Measurements from ENCODE around the gene KANK4.
A peak's percentile ranks its signal among the peaks of the same experiment; 100 is the strongest.

The KANK4 gene

DNA sequence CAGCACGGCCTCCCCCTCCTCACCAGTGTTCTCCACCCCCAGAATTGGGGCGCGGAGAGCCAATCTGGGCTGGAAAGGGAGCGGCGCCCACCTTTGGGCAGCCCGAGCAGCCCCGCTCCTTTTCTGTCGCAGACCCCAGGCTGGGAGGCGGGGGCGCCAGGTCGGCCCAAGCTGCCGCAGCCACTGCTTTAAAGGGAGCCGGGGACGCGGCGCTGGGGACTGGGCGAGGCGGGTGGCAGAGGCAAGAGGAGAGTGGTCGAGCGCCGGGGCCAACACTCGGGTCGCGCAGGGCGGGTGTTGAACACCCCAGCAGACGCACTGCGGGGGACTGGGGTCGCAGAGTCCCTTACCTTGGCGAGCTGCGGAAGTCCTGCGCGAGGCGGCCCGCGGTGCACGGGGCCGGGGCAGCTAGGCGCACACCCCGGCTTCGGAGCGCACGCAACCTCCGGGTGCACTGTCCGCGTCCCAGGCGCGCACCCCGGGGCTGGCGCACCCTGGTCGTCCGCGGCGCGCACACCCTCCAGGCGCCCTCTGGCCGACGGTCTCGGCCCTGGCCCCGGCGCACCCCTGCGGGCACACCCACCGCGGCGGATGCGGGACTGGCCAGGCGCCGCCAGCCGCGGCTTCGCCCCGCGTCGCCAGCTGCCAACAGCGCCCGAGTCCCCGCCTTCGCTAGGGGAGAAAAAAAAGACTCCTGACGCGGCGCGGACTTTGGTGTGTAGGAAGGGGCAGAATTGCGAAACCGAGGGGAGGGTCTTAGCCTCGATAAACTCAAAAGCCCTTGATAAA lies at the start of gene KANK4:
TSS of gene KANK4 (minus strand) at position 679 of the 789 bp plus-strand sequence. CDS start 37,870 bp downstream, outside the sequence.
- no peak for DNase-seq

DNA sequence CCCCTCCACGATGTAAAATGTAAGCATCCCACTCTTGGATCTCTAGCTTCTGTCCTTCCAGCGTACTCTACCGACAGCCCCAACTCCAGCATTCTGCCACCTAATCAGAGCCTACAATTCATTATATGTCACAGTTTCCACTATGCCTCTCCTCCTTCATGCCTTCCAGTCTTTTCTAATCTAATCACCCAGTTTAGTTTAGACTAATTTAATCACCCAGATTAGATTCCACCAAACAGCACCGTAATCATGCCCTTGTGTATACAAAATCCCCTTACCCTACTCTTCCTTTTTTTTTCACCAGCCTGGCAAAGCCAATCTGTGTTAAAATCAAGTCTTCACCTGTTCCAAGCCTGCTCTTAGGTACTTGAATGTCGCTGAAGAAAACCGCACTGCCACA lies 49.8 kb upstream of the KANK4 start:
- DNase-seq: no peak

DNA sequence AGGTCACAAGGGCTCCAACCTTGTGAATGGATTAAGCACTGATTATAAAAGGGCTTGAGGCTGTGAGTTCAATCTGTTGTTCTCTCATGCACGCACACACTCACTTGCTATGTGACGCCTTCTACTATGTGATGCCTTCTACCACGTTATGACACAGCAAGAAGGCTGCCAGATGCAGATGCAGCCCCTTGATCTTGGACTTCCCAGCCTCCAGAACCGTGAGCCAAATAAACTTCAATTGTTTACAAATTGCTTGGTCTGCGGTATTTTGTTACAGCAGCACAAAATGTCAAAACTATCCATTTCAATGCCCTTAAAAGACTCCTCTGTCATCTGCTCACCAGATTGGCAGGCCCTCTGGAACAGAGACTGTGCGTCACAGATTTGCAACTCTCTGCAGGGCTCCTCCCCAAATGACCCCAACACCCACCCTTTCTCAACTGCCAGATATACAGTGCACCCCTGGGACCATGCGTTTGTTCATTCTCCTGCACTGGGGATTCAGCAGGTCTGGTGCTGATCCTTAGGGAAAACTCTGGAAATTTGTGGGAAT lies 47.8 kb upstream of the KANK4 start:
- DNase-seq: no peak

DNA sequence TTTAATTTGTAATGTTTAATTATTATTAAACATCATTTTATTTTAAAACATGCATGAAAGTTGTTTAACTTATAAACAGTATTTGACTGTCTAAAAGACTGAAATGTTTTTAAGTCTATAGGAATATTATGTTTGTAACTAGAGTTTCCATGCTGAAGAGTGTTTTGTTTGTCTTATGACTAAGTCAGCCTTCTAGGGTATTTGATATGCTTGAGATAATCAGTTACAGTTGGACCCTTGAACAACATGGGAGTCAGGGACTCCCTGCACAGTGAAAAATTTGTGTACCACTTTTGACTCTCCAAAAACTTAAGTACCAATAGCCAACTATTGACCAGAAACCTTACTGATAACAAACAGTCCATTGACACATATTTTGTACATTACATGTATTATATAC lies 45.5 kb upstream of the KANK4 start:
- DNase-seq: no peak

DNA sequence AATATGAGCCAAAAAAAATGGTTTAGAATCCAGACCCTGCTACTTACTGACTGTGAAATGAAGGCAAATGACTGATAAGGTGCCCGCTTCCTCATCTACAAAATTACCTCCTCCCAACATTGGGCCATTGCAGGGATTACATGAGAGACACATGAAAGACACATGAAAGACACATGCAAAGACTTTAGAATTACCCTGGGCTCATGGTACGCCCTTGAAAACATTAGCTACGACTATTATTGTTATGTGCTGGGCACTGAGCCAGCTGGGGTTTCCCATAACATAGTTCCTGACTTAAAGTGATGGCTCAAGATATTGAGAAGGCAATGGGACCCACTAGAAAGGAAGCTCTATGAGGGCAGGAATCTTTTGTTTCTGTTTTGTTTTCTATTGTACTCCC lies 43.7 kb upstream of the KANK4 start:
- DNase-seq: no peak

DNA sequence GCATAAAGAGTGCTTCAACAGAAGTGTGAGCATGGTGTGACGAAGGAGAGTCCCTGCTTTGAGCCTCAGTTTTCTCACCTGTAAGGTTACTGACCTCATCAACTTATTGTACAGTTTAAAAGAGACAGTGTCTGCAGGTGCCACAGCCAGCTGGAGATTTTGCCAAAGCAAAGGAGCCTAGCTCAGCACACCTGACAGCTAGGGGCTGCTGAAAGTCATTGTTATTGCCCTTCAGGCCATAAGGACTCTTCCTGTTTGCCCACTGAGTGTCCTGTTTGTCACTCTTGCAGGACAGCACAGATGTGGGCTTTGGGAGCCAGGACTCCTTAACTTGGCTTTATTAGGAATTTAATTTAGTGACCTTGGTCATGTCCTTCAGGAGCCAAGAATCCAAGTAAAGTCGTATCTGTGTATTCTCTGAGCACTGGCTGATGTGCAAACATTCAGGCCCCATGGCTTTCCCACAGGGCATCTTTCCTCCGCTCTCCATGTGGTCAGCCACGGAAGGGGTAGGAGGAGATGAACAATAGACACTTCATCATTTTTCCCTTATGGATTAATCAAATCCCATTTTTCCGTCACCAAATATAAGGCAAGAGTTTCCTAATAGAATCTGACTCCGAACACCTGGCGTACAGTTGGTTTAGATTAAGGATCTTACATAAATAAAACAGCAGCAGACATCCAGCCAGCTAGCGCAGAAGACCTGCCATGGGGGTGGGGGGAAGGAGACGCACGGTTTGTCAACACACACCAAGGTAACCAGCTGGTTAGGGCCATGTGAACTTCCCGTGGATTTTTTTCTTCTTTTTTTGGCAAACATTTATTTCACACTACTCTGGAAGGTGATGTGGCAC lies 43.1 kb upstream of the KANK4 start:
- no peak for DNase-seq

DNA sequence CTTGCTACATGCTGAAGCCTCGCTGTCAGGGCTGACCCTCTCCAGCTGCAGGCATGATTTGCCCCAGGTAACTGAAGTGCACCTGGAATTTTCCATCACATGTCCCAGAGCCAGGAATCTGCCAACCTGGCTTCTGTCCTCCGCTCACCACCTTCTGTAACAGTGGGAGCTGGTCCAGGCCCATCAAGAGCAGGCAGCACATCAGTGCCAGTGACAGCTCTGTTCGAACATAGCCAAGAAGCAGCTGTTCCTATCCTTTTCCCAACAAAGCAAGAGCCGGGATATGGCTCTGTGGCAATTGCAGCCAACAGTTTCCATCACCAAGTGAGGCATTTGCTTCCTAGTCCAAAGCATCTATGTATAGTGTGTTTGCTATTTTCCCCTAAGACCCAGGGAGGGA lies 42.2 kb upstream of the KANK4 start:
- DNase-seq: no peak

DNA sequence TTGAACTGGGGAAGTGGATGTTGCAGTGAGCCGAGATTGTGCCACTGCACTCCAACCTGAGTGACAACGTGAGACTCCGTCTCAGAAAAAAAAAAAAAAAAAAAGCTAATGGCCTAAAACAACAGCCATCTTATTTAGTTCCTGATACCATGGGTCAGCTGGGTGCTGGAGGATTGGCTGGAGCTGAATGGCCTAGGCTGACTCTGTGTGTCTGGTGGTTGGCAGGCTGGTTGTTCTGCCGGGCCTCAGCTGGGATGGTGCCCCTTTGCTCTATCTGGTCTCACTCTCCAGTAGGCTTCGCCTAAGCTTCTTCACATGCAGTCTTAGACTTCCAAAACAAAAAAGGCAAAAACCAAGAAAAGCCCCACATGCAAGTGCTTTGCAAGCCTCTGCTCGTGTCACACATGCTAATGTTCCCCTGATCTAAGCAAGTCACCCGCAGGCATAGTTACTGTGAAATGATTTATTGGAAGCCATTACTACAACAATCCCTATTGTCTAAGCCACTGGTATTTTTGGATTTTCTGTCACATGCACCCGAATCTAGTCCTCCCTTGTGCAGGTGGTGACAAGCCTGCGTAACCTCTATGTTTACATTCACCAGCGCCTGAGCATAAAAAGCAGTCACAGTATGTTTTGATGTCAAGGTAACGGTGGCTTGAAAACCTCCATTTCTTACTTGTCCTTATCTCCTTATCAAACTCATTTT lies 39.6 kb upstream of the KANK4 start:
- DNase-seq: no peak

DNA sequence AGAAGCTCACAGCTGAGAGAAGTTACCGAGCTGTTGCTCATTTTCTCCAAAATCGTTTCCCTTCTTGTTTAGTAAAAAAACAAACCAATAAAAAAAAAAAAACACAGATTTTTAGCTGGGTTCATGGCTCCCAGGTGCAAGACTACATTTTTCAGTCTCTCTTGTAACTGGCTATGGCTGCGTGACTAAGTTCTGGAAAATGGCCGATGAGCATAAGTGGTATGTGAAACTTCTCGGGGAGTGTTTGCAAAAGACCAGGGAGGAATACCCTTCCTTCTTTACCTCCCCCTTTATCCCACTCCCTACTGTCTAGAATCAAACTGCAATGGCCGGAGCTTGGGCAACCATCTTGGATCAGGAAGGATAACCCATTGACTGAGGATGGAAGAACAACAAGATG lies 38.7 kb upstream of the KANK4 start:
- no peak for DNase-seq

DNA sequence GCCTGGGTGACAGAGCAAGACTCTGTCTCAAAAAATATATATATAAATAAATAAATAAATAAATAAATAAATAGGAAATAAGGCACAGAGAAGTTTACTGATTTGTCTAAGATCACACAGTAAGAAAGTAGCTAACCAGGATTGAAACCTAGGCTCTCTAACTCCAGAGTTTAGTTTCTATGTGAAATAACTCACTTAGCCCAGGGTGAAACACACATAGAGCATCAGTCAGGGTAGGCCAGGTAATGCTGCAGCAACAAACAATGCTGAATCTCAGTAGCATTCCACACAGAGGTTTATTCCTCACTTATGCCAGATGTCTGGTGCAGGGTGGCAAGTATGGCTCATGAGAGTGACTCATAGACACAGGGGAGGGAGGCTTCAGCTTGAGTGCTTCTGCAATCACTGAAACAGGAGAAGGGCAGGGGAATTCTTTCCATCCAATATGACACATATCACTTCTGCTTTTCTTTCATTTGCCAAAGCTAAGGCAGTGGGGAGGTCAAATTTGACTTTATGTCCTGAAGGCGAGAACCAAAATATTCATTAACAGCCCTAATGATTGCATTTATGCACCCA lies 37.1 kb upstream of the KANK4 start:
- DNase-seq: peak; percentile 87 to 97

DNA sequence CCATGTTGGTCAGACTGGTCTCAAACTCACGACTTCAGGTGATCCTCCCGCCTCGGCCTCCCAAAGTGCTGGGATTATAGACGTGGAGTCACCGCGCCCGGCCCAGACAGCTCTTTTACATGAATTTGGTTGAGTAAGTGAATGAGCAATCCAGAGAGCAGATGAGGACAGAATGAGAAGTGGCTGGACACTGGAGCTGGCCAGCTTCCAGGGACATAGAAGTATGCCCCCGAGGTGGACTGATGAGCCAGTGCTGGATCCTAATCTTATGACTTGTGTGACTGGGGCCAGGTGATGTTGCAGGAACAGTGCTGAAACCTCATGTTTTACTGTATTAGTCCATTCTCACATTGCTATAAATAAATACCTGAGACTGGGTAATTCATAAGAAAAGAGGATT lies 35.9 kb upstream of the KANK4 start:
- peak; percentile 63 to 66 for DNase-seq

DNA sequence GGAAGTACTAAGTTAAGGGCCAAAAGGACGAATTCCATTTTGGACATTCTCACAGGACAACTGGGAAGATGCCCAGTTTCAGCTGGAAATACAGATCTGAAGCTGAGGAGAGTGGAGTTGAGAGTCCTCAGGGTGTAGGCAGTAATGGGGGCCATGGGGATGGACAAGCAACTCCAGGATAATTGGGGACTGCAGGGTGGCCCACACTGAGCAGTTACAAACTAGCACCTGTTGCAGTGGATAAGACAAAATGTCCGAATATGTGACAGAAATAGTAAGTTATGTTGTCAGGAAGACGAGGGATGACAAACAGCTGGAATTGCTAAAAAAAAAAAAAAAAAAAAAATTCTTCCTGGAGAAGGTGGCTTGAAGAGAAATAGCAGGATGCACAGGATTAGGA lies 34.6 kb upstream of the KANK4 start:
- no peak for DNase-seq

DNA sequence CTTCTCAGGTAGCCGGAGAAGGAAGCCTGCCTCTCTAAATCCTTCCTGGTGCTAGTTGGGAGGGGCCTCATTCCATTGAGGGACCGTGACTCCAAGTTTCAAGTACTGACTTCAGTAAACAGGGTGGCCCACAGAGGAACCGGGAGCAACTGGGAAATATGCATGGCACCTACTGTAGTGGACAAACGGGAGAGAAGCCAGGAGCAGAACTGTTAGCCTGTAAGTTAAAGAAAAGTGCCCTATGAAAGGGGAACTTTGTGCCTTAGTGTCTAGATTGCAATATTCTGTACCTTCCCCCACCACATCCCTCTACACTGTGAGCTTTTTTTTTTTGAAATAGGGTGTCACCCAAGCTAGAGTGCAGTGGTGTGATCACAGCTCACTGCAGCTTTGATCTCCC lies 33.2 kb upstream of the KANK4 start:
- peak; percentile 83 to 91 for DNase-seq

DNA sequence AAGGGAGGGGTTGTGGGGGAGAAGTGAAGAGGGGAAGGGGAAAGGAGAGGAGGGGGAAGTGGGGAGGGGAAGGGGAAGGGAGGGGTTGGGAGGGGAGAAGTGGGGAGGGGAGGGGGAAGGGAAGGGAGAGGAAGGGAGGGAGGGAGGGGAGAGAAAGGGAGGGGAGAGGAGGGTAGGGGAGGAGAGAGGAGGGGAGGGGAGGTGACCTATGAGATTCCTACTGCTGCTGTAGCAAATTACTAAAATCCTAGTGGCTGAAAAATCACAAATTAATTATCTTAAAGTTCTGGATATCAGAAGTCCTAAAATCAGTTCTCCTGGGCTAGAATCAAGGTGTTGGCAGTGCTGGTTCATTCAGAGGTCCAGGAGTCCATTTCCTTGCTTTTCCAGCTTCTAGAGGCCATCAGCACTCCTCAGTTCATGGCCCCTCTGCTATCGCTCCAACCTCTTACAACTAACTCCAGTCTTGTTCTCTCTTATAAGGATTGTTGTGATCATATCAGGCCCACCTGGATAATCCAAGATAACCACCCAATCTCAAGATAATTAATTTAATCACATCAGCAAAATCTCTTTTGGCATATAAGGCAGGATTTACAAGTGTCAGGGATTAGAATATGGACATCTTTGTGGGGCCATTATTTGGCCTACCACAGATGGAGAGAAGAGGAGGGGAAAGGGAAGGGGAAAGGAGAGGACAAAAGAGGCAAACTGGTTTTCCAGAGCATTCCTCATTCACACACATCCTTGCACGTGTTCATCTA lies 30.4 kb upstream of the KANK4 start:
- no peak for DNase-seq

DNA sequence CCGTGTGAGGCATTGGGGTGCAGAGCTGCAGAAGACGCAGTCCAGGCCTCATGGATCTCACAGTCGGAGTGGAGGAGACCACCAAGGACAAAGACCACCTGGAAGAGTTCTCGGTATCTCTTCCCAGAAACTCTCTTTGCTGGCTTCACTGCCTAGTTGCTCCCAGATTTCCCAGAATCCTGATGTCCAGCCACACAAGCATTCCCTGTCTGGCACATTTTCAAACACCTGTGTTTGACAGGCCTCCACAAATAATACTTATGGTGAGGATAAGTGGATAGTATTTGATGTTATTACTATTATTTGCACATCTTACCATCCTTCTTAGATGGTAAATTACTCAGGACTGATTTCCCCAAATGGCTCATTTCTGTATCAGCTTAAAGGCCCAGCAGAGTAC lies 27.7 kb upstream of the KANK4 start:
- DNase-seq: no peak

DNA sequence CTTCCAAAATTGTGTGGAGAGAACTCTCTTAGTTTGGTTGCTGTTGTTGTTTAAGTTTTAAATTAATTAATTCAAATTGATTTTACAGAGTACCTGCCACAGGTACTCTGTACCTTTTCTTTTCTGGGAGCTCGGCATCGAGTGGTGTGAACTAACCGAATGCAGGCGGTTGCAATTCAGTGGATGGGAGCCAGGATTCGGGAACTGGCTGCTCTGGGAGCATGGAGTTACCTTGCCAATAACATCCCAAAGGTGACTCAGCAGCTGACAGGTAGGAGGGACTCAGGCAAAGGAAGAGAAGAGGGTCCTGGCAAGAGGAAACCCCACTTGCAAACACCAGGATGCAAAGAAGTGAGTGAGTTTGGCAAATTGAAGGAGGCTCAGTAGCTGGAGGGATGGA lies 24.7 kb upstream of the KANK4 start:
- DNase-seq: no peak

DNA sequence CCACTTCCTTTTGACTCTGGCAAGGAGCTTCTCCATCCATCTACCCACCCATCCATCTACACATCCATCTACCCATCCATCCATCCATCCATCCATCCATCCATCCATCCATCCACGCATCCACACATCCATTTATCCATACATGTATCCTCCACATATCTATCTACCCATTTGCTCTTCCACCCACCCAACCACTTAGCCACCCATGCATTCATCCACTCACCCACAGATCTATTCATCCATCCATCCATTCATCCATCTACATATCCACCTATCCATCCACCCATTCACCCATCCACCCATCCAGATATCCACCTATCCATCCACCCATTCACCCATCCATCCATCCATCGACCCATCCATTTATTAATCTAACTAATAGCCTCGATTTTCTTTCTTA lies 23.0 kb upstream of the KANK4 start:
- DNase-seq: no peak

DNA sequence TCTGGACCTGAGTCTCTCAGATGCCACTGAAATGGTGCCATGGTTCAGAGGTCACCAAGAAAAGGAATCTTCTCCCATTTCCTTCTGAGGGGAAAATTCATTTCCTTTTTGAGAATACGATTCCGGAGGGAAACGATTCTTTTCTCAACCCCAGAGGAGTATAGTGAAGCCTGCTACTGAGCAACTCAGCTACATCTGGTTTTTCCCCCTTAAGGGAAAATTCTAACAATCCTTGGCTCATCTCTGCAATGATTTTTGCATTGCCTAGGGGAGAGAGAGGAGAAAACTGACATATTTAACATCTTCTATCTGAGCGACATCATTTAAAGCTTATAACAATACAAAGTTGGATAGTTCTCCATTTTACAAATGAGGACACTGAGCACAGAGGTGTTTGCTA lies 22.4 kb upstream of the KANK4 start:
- no peak for DNase-seq

DNA sequence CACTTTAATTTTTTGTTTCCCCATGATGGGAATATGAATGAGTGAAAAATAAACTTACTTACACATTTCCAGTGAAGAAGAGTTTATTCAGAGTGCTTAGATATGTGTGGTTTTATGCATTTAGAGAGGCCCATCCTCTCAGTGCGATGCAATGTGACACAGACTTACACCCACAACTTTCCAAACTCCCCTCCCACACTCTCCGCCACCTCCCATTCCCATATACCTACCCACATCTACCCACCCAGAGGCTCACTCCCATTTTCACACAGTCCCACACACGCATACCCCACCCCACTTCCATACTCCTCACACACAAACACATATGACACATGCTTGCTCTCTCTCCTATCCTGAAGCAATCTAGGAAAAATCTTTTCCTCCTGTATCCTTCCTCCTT lies 21.9 kb upstream of the KANK4 start:
- no peak for DNase-seq

DNA sequence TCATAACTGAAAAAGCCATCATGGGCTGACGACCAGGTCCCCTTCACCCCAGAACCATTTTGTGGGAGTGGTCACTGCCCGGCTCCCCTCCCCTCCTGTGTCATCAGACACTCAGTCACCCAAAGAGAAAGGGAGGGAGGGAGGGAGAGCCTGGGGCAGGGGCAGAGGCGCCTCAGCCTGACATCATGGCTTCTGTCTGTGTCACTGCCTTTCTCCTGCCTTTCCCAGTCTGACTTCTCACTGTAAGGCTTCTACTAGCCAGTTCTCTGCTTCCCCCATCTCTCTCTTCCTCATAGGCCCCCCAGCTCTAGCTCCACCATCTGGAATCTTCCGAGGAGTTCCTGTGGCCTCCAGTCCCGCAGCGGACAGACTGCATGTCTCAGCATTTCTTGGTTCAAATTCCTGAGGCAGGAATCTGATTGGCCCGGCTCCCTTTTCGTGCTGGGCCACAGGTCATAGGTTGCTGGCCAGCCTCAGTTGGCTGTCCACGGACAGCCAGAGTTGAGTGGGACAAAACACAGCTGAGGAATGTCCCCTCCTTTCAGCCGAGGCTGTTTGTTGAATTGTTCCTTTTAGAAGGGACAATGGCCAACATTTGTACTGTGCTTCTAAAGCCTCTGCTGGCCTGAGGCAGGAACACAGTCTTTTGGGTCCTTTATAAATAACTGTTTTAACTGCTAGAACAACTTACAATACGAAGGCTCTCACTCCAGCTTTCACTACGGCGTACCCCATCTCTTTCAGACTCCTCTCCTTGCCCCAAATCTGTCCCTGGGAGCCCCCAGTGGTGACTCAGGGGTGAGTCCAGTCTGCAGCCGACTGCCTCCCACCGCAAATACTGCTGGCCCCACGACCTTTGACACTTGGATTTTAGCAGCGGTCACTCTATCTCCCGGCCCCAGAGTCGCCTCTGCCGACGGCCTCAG lies 18.7 kb upstream of the KANK4 start:
- no peak for DNase-seq

Measured in inflammatory macrophage treated with lipopolysaccharide for 1 hour (primary cell).